ENCODE results near the gene FRMD5.
A peak's percentile ranks its signal among the peaks of the same experiment; 100 is the strongest.
"Not testable (repeated sequence)": the region's sequence is repeated elsewhere in the genome, so short reads cannot be mapped to it uniquely, and the experiment has no call there.

FRMD5 gene

DNA sequence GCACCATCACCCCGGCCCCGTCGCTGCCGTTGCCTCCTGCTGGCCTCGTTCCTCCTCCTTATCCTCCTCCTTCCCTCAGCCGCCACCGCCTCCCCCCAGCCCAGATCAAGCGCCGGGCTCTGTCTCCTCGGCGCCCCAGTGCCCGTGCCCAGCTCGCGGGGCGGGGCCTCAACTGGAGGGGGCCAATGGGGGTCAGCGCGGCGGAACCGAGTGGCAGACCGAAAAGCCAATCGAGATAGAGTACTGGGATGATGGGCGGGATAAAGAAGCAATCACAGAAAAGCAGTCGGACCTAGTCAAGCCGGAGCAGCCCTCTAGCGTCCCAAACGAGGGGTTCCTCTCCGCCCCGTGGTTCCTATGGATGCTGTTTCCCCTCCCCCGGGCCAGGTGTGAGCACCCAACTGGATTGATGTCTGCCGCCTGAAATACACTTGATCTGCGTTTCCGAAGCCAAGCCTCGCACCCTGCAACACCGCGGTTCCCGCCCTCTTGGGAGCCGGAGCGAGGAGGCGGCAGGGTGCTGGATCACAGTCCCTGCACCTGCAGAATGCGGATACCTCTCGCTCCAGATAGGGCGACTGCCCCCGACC lies at the start of gene FRMD5:
Gene FRMD5, minus strand, starts transcription at position 121 of the 590 bp plus-strand sequence.
- TF ChIP-seq, protein P1, sequence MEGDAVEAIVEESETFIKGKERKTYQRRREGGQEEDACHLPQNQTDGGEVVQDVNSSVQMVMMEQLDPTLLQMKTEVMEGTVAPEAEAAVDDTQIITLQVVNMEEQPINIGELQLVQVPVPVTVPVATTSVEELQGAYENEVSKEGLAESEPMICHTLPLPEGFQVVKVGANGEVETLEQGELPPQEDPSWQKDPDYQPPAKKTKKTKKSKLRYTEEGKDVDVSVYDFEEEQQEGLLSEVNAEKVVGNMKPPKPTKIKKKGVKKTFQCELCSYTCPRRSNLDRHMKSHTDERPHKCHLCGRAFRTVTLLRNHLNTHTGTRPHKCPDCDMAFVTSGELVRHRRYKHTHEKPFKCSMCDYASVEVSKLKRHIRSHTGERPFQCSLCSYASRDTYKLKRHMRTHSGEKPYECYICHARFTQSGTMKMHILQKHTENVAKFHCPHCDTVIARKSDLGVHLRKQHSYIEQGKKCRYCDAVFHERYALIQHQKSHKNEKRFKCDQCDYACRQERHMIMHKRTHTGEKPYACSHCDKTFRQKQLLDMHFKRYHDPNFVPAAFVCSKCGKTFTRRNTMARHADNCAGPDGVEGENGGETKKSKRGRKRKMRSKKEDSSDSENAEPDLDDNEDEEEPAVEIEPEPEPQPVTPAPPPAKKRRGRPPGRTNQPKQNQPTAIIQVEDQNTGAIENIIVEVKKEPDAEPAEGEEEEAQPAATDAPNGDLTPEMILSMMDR (conservative IDR thresholded peaks at IDR 0.05; ENCODE audit: low read length) = peak; percentile 64
- H3K4me3 ChIP-seq (ENCODE audit: low read length) = peak within 1 kb of the TSS; percentile 79
- peak; percentile 95 for DNase-seq (ENCODE audit: low read depth)

DNA sequence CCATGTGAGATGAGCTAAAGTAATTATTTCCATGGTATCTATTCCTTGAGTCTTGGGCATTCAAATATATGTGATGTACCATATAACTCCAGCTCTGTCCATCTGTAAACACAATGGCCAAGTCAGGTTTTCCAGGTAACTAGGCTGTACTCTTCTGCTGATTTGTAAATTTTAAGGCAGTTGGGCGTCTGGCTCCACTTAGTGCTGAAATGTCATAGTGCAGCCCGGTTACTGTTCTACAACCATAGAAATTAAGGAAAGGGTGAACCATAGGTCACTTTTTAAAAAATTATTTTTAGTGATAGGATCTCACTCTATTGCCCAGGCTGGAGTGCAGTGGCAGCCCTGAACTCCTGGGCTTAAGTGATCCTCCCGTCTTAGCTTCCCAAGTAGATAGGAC lies 48.8 kb upstream of the FRMD5 start:
- DNase-seq (ENCODE audit: low read depth) = no peak
- TF ChIP-seq, protein P1 (conservative IDR thresholded peaks at IDR 0.05; ENCODE audit: low read length) = peak; percentile 21; the same call in 1 of the 2 replicates
- H3K4me3 ChIP-seq (ENCODE audit: low read length) = no peak overlapping the region

DNA sequence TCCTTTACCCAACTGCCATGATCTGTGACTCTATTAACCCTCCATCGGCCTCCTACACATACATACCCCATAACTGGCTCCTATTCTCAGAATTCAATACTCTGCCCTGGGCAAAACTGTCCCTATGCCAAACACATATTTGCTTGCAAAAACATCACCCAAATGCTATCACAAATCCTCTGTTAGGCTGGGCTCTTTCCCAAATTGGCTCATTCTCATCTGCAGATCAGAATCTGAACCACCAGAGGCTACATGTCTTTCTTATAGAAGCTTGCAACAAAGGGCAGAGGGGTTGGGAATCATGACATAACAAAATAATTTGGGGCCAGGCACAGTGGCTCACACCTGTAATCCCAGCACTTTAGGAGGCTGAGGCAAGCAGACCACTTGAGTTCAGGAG lies 48.1 kb upstream of the FRMD5 start:
- TF ChIP-seq, protein P1 (conservative IDR thresholded peaks at IDR 0.05; ENCODE audit: low read length) = no peak
- peak; percentile 27 for DNase-seq (ENCODE audit: low read depth)
- no peak overlapping the region for H3K4me3 ChIP-seq (ENCODE audit: low read length)

DNA sequence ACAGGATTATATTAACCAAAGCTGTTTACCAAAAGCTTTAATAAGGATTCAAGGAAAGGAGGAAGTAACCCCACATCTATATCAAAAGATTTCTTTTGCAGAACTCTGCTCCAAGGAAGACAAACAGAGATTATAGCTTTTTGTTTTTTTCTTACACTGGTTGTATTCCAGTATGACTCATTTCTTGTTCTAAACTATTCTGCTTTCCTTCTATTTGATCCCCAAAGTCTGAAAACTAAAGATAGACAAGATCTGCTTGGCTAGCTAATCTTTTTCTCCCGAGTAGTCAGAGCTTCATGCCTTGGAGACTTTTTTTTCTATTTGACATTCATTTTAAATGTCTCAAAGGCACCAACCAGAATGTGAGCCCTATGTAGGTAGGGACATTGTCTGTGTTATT lies 36.8 kb upstream of the FRMD5 start:
- no peak for DNase-seq (ENCODE audit: low read depth)
- TF ChIP-seq, protein P1 (conservative IDR thresholded peaks at IDR 0.05; ENCODE audit: low read length) = no peak
- no peak overlapping the region for H3K4me3 ChIP-seq (ENCODE audit: low read length)

DNA sequence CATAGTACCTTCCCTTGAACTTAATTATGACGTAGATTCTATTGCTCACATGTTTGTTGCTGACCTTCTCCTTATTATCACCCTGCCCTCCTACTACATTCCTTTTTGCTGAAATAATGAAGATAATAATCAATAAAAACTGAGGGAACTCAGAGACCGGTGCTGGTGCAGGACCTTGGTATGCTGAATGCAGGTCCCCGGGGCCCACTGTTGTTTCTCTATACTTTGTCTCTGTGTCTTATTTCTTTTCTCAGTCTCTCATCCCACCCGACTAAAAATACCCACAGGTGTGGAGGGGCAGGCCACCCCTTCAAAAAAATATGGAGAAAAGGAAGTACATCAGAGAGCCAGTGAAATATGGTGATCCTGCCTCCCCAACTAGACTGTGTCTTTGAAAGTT lies 34.2 kb upstream of the FRMD5 start:
- not testable (repeated sequence) for H3K4me3 ChIP-seq (ENCODE audit: low read length); DNase-seq (ENCODE audit: low read depth)

DNA sequence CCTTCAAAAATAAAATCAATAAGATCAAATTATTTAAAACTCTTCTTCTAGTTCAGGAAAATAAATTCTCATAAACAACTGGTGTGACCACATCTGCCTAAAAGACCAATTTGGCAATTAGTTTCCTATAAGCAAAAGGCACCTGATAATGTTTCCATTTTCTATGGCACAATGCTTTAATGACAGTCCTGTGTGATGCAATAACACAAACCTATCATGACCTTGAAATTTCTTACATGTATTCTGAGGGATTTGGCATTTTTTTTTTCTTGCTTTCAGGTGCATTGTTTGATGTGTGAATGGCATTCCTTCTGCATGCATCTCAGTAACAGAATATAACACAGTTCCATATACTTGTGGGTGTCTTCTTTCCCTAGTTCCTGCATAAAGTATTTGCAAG lies 32.5 kb upstream of the FRMD5 start:
- TF ChIP-seq, protein P1 (conservative IDR thresholded peaks at IDR 0.05; ENCODE audit: low read length) = no peak
- DNase-seq (ENCODE audit: low read depth) = no peak
- H3K4me3 ChIP-seq (ENCODE audit: low read length) = no peak overlapping the region

DNA sequence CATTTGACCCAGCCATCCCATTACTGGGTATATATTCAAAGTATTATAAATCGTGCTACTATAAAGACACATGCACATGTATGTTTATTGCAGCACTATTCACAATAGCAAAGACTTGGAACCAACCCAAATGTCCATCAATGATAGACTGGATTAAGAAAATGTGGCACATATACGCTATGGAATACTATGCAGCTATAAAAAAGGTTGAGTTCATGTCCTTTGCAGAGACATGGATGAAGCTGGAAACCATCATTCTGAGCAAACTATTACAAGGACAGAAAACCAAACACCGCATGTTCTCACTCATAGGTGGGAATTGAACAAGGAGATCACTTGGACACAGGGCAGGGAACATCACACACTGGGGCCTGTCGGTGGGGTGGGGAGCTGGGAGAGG lies 31.9 kb upstream of the FRMD5 start:
- not testable (repeated sequence) for DNase-seq (ENCODE audit: low read depth); H3K4me3 ChIP-seq (ENCODE audit: low read length)

DNA sequence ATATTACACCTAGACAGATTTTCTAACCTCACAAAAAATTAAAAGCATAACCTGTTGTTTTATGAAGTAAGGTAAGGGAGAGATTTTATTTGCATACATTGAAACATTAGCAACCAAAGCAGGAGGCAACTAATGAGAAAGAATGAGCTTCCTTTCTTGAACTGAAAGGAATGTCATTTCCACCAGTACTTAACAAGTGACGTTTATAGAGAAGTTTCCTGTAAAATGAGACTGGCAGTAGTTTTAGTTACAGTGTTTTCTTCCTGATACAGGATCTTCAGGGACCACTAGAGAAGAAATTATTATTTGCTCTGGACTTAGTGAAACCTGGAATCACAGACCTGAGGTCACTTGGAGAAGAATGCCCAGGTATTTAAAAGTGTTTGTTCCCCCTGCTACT lies 27.4 kb upstream of the FRMD5 start:
- no peak overlapping the region for H3K4me3 ChIP-seq (ENCODE audit: low read length)
- TF ChIP-seq, protein P1 (conservative IDR thresholded peaks at IDR 0.05; ENCODE audit: low read length) = no peak
- no peak for DNase-seq (ENCODE audit: low read depth)
